Activated T-helper 1 cell treated with Interleukin-2 at 50 U/mL for 16 hours (primary cell): Measurements from ENCODE around the gene POLR2L.

Source experiments
- DNase-seq: peaks from one replicate; pipeline ENCODE4 v3.0.0-alpha.2; 2020; ENCODE audit warnings: low read depth

POLR2L gene

GRCh38 chr11:794013-794765, 48.1 kb downstream of the POLR2L start:
- DNase-seq: no peak

- DNase-seq: no peak
These were observed 48.8 kb downstream of the POLR2L start for GRCh38 chr11:793556-793955.

- DNase-seq: no peak
These were observed 49.5 kb downstream of the POLR2L start for GRCh38 chr11:792873-793272.

GRCh38 chr11:792535-792821, 49.9 kb downstream of the POLR2L start:
- DNase-seq: no peak

GRCh38 chr11:791658-792534, 50.4 kb downstream of the POLR2L start:
- DNase-seq: no peak

GRCh38 chr11:790721-791564, 51.4 kb downstream of the POLR2L start:
- DNase-seq: no peak

- DNase-seq: no peak
These were observed 52.4 kb downstream of the POLR2L start, which contains the start of gene CEND1 for GRCh38 chr11:789943-790342. Gene CEND1, minus strand, starts transcription at chr11:790090. Its CDS starts 1,514 bp downstream, at chr11:788576.
